Endodermal cell (in vitro differentiated cells): ENCODE measurements around the gene LIPI. TPM values are rescaled to one million over a fixed set of nuclear protein-coding genes. Genes with fewer than 3 reads are reported as not detected.

ENCODE experiments used
- DNase-seq: peaks from one replicate; pipeline ENCODE4 v3.0.0-alpha.2; 2017
- H3K27ac ChIP-seq: 2 replicates; pipeline ENCODE4 v1.5.1; 2013; ENCODE audit warnings: mild to moderate bottlenecking, low read depth, low read length, moderate library complexity
- H3K27me3 ChIP-seq: 2 replicates; pipeline ENCODE4 v1.6.1; 2013; ENCODE audit warnings: mild to moderate bottlenecking, low read length, moderate library complexity; ENCODE audit not compliant: insufficient read depth, control insufficient read depth, poor library complexity, severe bottlenecking
- H3K36me3 ChIP-seq: 2 replicates; pipeline ENCODE4 v1.7.0; 2013; ENCODE audit warnings: mild to moderate bottlenecking, low read length, moderate library complexity; ENCODE audit not compliant: control insufficient read depth, insufficient read depth
- H3K4me1 ChIP-seq: one replicate; pipeline ENCODE4 v1.7.0; 2013; ENCODE audit warnings: low read length; ENCODE audit not compliant: control insufficient read depth, insufficient read depth
- H3K4me3 ChIP-seq: 2 replicates; pipeline ENCODE4 v1.5.1; 2013; ENCODE audit warnings: mild to moderate bottlenecking, low read length, moderate library complexity
- H3K9ac ChIP-seq: 2 replicates; pipeline ENCODE4 v1.6.1; 2013; ENCODE audit warnings: mild to moderate bottlenecking, low read length, moderate library complexity; ENCODE audit not compliant: poor library complexity, severe bottlenecking; ENCODE audit errors: extremely low read depth
- H3K9me3 ChIP-seq: 2 replicates; pipeline ENCODE4 v1.6.1; 2013; ENCODE audit warnings: mild to moderate bottlenecking, low read length, moderate library complexity; ENCODE audit not compliant: control insufficient read depth
- H3K27ac Mint-ChIP-seq: 2 replicates; pipeline ENCODE4 v1.8.0; 2020; ENCODE audit warnings: mixed read lengths
- H3K27me3 Mint-ChIP-seq: 2 replicates; pipeline ENCODE4 v1.8.0; 2021; ENCODE audit warnings: mild to moderate bottlenecking, mixed read lengths; ENCODE audit not compliant: insufficient read depth
- H3K36me3 Mint-ChIP-seq: 2 replicates; pipeline ENCODE4 v1.8.0; 2020; ENCODE audit warnings: low read depth, mixed read lengths
- H3K4me1 Mint-ChIP-seq: 2 replicates; pipeline ENCODE4 v1.8.0; 2020; ENCODE audit warnings: mixed read lengths
- H3K4me3 Mint-ChIP-seq: 2 replicates; pipeline ENCODE4 v1.8.0; 2020; ENCODE audit warnings: mild to moderate bottlenecking, moderate library complexity, mixed read lengths
- H3K9me3 Mint-ChIP-seq: 2 replicates; pipeline ENCODE4 v1.8.0; 2020; ENCODE audit warnings: mild to moderate bottlenecking, mixed read lengths
- WGBS, 2 experiments: methylation state at CpG; one replicate each; pipeline versions ENCODE4 v1.1.5 to v1.1.7; 2013; ENCODE audit warnings: missing lambda C conversion rate in 2 of 2, mixed read lengths in 1 of 2; ENCODE audit not compliant: insufficient coverage in 1 of 2, insufficient read length in 1 of 2; 5-methylcytosine and 5-hydroxymethylcytosine counted together
- total RNA-seq, 2 donors: library from RNA; stranded (reverse); fragmentation: NEBNext Ultra II Directional in 1 of 2; extraction: Animal tissue kit (Norgen Biotek cat#: 25700) in 1 of 2; gene quantifications; 2 replicates in 1 of 2; 3 replicates in 1 of 2; pipeline ENCODE4 v1.2.1, GENCODE V29; 2021
- TF ChIP-seq, protein P1 (sequence below): fragments of 200-600 bp; sonication (generic); conservative IDR thresholded peaks from 2 replicates; pipeline ENCODE4 v1.5.0; 2021; ENCODE audit warnings: antibody characterized with exemption, mild to moderate bottlenecking

Gene LIPI
- total RNA-seq, 2 donors from 2014 or later: not detected

DNA sequence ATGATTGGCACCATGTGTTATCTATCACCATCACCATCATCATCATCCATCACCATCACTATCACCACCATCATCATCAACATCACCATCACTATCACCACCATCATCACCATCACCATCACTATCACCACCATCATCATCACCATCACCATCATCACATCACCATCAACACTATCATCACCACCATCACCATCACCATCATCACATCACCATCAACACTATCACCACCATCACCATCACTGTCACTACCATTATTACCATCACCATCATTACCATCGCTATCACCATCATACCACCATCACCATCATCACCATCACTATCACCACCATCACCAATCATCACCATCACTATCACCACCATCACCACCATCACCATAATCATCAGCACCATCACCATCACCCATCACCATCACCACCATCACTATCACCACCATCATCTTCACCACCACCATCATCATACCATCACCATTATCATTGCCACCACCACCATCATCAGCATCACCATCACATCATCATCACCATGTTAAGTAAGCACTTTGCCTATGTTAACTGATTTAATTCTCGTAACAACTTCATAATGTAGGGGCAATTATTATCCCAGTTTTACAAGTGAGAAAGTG is 112.8 kb downstream of the LIPI start:
- peaks cover 32% of the 10 kb centered on the region for H3K36me3 Mint-ChIP-seq
- peaks cover 61% of the 10 kb centered on the region for H3K9me3 Mint-ChIP-seq

DNA sequence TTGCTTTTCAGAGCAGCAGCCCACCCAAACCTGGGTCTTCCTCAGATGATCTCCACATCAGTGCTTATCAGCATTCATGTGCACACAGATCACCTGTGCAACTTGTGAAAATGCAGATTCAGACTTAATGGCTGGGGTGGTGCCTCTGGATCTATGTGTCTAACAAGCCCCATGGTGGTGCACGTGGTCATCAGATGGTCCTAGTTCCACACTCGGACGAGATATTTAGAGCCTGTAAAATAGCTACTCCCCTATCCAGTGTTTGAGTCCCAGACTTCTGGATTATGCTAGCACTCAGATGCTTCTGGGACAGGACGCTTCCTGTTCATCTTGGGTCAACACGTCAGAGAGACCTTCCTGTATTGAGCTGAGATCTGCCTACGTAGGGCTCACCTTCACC is 114.2 kb downstream of the LIPI start:
- peaks cover 62% of the 10 kb centered on the region for H3K9me3 Mint-ChIP-seq
- 94 to 98% methylated on average over 5 to 6 of the region's 6 CpGs for WGBS, 2 experiments
- peaks cover 24% of the 10 kb centered on the region for H3K4me1 Mint-ChIP-seq
- Histone ChIP-seq H3K36me3 (peaks cover 36% of the 10 kb centered on the region), H3K27me3 (no peaks in the 10 kb centered on the region), H3K9me3 (peaks cover 10% of the 10 kb centered on the region), H3K4me3 (no peak overlapping the region), H3K4me1 (peaks cover 13% of the 10 kb centered on the region), H3K9ac (no peak overlapping the region), H3K27ac (no peak overlapping the region)
- peaks cover 38% of the 10 kb centered on the region for H3K36me3 Mint-ChIP-seq
- no peaks in the 10 kb centered on the region for H3K27me3 Mint-ChIP-seq
- H3K4me3 Mint-ChIP-seq: no peak overlapping the region
- H3K27ac Mint-ChIP-seq: no peak overlapping the region
- no peak for DNase-seq
- TF ChIP-seq, protein P1, sequence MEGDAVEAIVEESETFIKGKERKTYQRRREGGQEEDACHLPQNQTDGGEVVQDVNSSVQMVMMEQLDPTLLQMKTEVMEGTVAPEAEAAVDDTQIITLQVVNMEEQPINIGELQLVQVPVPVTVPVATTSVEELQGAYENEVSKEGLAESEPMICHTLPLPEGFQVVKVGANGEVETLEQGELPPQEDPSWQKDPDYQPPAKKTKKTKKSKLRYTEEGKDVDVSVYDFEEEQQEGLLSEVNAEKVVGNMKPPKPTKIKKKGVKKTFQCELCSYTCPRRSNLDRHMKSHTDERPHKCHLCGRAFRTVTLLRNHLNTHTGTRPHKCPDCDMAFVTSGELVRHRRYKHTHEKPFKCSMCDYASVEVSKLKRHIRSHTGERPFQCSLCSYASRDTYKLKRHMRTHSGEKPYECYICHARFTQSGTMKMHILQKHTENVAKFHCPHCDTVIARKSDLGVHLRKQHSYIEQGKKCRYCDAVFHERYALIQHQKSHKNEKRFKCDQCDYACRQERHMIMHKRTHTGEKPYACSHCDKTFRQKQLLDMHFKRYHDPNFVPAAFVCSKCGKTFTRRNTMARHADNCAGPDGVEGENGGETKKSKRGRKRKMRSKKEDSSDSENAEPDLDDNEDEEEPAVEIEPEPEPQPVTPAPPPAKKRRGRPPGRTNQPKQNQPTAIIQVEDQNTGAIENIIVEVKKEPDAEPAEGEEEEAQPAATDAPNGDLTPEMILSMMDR: no peak

More for the DNA sequence above, 112.8 kb downstream of the LIPI start:
- 97% methylated on average over 2 of the region's 2 CpGs; no CpG with 5 or more reads in 1 of the 2 experiments for WGBS, 2 experiments
- Histone ChIP-seq H3K4me3 (no peak overlapping the region), H3K27me3 (no peaks in the 10 kb centered on the region), H3K36me3 (peaks cover 25% of the 10 kb centered on the region), H3K4me1 (peaks cover 19% of the 10 kb centered on the region), H3K27ac (no peak overlapping the region), H3K9me3 (no peaks in the 10 kb centered on the region), H3K9ac (no peak overlapping the region)
- Mint-ChIP-seq H3K27me3 (no peaks in the 10 kb centered on the region), H3K4me3 (no peak overlapping the region), H3K27ac (no peak overlapping the region), H3K4me1 (peaks cover 29% of the 10 kb centered on the region)
- TF ChIP-seq, protein P1: no peak
- no peak for DNase-seq

DNA sequence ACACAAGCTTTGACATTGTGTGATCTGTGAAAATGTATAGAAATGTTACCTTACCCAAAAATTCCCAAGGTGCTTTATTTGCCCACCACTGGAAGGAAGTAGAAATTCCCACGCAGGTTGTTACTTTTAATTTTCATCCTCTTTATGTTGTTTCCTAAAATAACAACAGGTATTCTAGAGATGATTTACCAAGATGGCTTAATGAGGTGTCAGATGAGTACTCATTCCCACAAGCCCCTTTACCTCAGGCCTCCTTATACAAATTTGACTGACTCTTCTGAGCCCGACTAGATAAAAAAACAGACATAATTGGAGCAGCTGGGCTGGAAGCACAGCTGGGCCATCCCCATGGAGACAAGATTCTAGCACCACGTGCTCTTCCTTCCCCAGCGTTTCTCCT is 114.6 kb downstream of the LIPI start:
- DNase-seq: no peak
- peaks cover 12% of the 10 kb centered on the region for H3K4me1 ChIP-seq
- no peak overlapping the region for H3K9ac ChIP-seq
- Mint-ChIP-seq H3K4me3 (no peak overlapping the region), H3K36me3 (peaks cover 41% of the 10 kb centered on the region), H3K4me1 (peaks cover 24% of the 10 kb centered on the region), H3K27me3 (no peaks in the 10 kb centered on the region), H3K9me3 (peaks cover 65% of the 10 kb centered on the region), H3K27ac (no peak overlapping the region)
- TF ChIP-seq, protein P1: no peak
- no peak overlapping the region for H3K4me3 ChIP-seq
- WGBS, 2 experiments: 85 to 100% methylated on average over 1 to 3 of the region's 4 CpGs
- H3K27me3 ChIP-seq: no peaks in the 10 kb centered on the region
- H3K36me3 ChIP-seq: peaks cover 40% of the 10 kb centered on the region
- H3K27ac ChIP-seq: no peak overlapping the region
- H3K9me3 ChIP-seq: peaks cover 14% of the 10 kb centered on the region
